ENCODE results near the gene DMD.

DMD gene

GRCh38 chrX:33198561-33199279 is 12.6 kb downstream of the DMD start:
- H3K27me3 ChIP-seq (ENCODE audit: insufficient read depth, low read length, poor library complexity), result no peaks in the 10 kb centered on the region
- no peak for TF ChIP-seq CTCF (IDR thresholded peaks at IDR 0.05; ENCODE audit: borderline replicate concordance, extremely low read depth, low read length, poor library complexity, severe bottlenecking)
- H3K4me2 ChIP-seq (ENCODE audit: insufficient read depth, low read length), result no peak overlapping the region

DNA sequence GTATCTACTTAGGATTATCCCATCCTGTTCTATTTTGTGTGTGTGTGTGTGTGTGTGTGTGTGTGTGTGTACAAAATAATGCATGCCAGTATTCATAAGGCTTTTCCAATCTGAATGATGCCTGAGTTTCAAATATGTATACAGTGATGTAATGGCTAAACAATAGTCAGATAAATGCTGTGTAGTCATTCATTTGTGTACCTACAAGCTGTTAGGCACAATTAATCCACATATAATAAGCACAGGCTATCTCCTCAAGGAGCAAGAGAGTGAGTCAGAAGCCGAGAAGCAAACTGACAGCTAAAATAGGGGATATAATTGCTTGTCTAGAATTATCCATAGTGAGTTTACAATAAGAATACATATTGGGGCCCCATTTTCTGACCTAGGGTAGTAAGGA is 15.7 kb downstream of the DMD start:
- no peak for DNase-seq
- TF ChIP-seq CTCF (IDR thresholded peaks at IDR 0.05; ENCODE audit: borderline replicate concordance, extremely low read depth, low read length, poor library complexity, severe bottlenecking) (no peak), EZH2 (IDR thresholded peaks at IDR 0.05; ENCODE audit: borderline replicate concordance, low read depth, low read length, severe bottlenecking) (no peak)
- no peak overlapping the region for H2AFZ ChIP-seq (ENCODE audit: low read depth, low read length)
- no peaks in the 10 kb centered on the region for H3K36me3 ChIP-seq (ENCODE audit: insufficient read depth, low read length)
- H3K4me2 ChIP-seq (ENCODE audit: insufficient read depth, low read length), result no peak overlapping the region
- no peak overlapping the region for H3K9ac ChIP-seq (ENCODE audit: low read depth, low read length)
- no peak overlapping the region for H3K27ac ChIP-seq (ENCODE audit: low read length)
- ATAC-seq (ENCODE audit: insufficient read depth, low read depth), result no peak
- H3K27me3 ChIP-seq (ENCODE audit: insufficient read depth, low read length, poor library complexity), result no peaks in the 10 kb centered on the region
- no peaks in the 10 kb centered on the region for H3K4me1 ChIP-seq (ENCODE audit: insufficient read depth, low read length)
- H3K9me3 ChIP-seq (ENCODE audit: insufficient read depth, low read length, severe bottlenecking), result no peaks in the 10 kb centered on the region
- no peaks in the 10 kb centered on the region for H4K20me1 ChIP-seq (ENCODE audit: insufficient read depth, low read length)
- no peaks in the 10 kb centered on the region for H3K79me2 ChIP-seq (ENCODE audit: insufficient read depth, low read length)
- no peak overlapping the region for H3K4me3 ChIP-seq (ENCODE audit: low read depth in 1 of 2, low read length in 2 of 2)

More at GRCh38 chrX:33198561-33199279, 12.6 kb downstream of the DMD start:
- DNase-seq (no peak), ATAC-seq (ENCODE audit: insufficient read depth, low read depth) (no peak)
- Histone ChIP-seq H3K4me1 (ENCODE audit: insufficient read depth, low read length) (no peaks in the 10 kb centered on the region), H2AFZ (ENCODE audit: low read depth, low read length) (no peak overlapping the region), H4K20me1 (ENCODE audit: insufficient read depth, low read length) (no peaks in the 10 kb centered on the region), H3K9me3 (ENCODE audit: insufficient read depth, low read length, severe bottlenecking) (no peaks in the 10 kb centered on the region), H3K27ac (ENCODE audit: low read length) (no peak overlapping the region), H3K36me3 (ENCODE audit: insufficient read depth, low read length) (no peaks in the 10 kb centered on the region), H3K79me2 (ENCODE audit: insufficient read depth, low read length) (no peaks in the 10 kb centered on the region), H3K4me3 (ENCODE audit: low read depth in 1 of 2, low read length in 2 of 2) (no peak overlapping the region), H3K9ac (ENCODE audit: low read depth, low read length) (no peak overlapping the region)

DNA sequence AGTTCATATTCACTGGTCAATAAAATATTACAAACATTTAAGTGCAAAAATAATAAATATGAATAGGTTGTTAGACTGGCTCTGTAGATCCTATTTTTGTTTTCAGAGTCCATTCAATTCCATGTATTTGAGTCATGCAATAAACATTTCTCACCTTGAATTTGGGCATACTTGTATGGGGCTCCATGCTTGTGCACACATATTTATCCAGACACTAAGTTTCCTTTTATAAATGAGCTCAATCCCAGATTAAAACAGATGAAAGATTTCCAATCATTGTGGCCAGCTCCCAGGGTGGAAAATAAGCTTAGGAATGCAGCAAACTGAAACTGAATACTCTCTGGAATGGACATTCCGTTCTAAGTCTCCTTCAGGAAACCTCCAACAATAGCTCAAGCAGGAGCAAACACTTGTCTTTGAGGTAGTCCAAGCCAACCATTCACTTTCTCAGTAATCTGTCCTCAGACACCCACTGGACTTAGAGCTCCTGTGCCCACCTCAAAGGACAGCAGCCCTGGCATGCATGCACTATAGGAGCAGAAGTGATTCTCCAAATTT is 16.4 kb downstream of the DMD start:
- ATAC-seq (ENCODE audit: insufficient read depth, low read depth) (no peak), DNase-seq (no peak)
- no peaks in the 10 kb centered on the region for H3K27me3 ChIP-seq (ENCODE audit: insufficient read depth, low read length, poor library complexity)
- no peaks in the 10 kb centered on the region for H3K36me3 ChIP-seq (ENCODE audit: insufficient read depth, low read length)
- no peaks in the 10 kb centered on the region for H4K20me1 ChIP-seq (ENCODE audit: insufficient read depth, low read length)
- no peak overlapping the region for H3K9ac ChIP-seq (ENCODE audit: low read depth, low read length)
- H3K79me2 ChIP-seq (ENCODE audit: insufficient read depth, low read length), result no peaks in the 10 kb centered on the region
- no peak overlapping the region for H2AFZ ChIP-seq (ENCODE audit: low read depth, low read length)
- H3K4me1 ChIP-seq (ENCODE audit: insufficient read depth, low read length), result no peaks in the 10 kb centered on the region
- H3K9me3 ChIP-seq (ENCODE audit: insufficient read depth, low read length, severe bottlenecking), result no peaks in the 10 kb centered on the region
- no peak overlapping the region for H3K4me2 ChIP-seq (ENCODE audit: insufficient read depth, low read length)
- TF ChIP-seq EZH2 (IDR thresholded peaks at IDR 0.05; ENCODE audit: borderline replicate concordance, low read depth, low read length, severe bottlenecking) (no peak), CTCF (IDR thresholded peaks at IDR 0.05; ENCODE audit: borderline replicate concordance, extremely low read depth, low read length, poor library complexity, severe bottlenecking) (no peak)
- H3K4me3 ChIP-seq (ENCODE audit: low read depth in 1 of 2, low read length in 2 of 2), result no peak overlapping the region
- no peak overlapping the region for H3K27ac ChIP-seq (ENCODE audit: low read length)

Measured in DND-41 (cell line).